ENCODE data around the gene MAPKAPK3.

GRCh38 chr3:50648313-50648712, 31.4 kb downstream of the MAPKAPK3 start:
- TF ChIP-seq TAF1 (IDR thresholded peaks at IDR 0.05; ENCODE audit: low read depth) (no peak), EP300 (IDR thresholded peaks at IDR 0.05; ENCODE audit: borderline replicate concordance) (no peak), MAX (IDR thresholded peaks at IDR 0.05) (no peak), ZBTB7A (IDR thresholded peaks at IDR 0.05; ENCODE audit: low read depth) (no peak), RAD21 (IDR thresholded peaks at IDR 0.05; ENCODE audit: low read depth) (no peak), EGR1 (IDR thresholded peaks at IDR 0.05) (no peak), USF1 (IDR thresholded peaks at IDR 0.05) (no peak), NFIC (IDR thresholded peaks at IDR 0.05) (no peak), CREB1 (IDR thresholded peaks at IDR 0.05; ENCODE audit: low read depth) (no peak), REST (IDR thresholded peaks at IDR 0.05; ENCODE audit: low read depth) (no peak), CEBPB (IDR thresholded peaks at IDR 0.05) (no peak)
